Nephron progenitor cell (in vitro differentiated cells): ENCODE results near the gene RPL27A.
A peak's percentile ranks its signal among the peaks of the same experiment; 100 is the strongest.
"Not testable (repeated sequence)": the region's sequence is repeated elsewhere in the genome, so short reads cannot be mapped to it uniquely, and the experiment has no call there.

Experiments
- DNase-seq: peaks from one replicate; pipeline ENCODE4 v3.0.0; 2021
- H3K27ac Mint-ChIP-seq: 2 replicates; pipeline ENCODE4 v1.8.0; 2021; ENCODE audit warnings: mild to moderate bottlenecking, moderate library complexity, mixed read lengths
- H3K27me3 Mint-ChIP-seq: 2 replicates; pipeline ENCODE4 v1.8.0; 2021; ENCODE audit warnings: mild to moderate bottlenecking, low read depth, mixed read lengths; ENCODE audit not compliant: poor library complexity
- H3K36me3 Mint-ChIP-seq: 2 replicates; pipeline ENCODE4 v1.8.0; 2021; ENCODE audit warnings: low read depth, mixed read lengths
- H3K4me1 Mint-ChIP-seq: 2 replicates; pipeline ENCODE4 v1.8.0; 2021; ENCODE audit warnings: mixed read lengths
- H3K4me3 Mint-ChIP-seq: 2 replicates; pipeline ENCODE4 v1.8.0; 2021; ENCODE audit warnings: mild to moderate bottlenecking, moderate library complexity, mixed read lengths
- H3K9me3 Mint-ChIP-seq: 2 replicates; pipeline ENCODE4 v1.8.0; 2021; ENCODE audit warnings: mild to moderate bottlenecking, moderate library complexity, mixed read lengths
- TF ChIP-seq, protein P1 (sequence below): fragments of 200-600 bp; sonication (generic); IDR thresholded peaks from 2 replicates; pipeline ENCODE4 v1.5.0; 2021; ENCODE audit warnings: antibody characterized with exemption

RPL27A gene

DNA sequence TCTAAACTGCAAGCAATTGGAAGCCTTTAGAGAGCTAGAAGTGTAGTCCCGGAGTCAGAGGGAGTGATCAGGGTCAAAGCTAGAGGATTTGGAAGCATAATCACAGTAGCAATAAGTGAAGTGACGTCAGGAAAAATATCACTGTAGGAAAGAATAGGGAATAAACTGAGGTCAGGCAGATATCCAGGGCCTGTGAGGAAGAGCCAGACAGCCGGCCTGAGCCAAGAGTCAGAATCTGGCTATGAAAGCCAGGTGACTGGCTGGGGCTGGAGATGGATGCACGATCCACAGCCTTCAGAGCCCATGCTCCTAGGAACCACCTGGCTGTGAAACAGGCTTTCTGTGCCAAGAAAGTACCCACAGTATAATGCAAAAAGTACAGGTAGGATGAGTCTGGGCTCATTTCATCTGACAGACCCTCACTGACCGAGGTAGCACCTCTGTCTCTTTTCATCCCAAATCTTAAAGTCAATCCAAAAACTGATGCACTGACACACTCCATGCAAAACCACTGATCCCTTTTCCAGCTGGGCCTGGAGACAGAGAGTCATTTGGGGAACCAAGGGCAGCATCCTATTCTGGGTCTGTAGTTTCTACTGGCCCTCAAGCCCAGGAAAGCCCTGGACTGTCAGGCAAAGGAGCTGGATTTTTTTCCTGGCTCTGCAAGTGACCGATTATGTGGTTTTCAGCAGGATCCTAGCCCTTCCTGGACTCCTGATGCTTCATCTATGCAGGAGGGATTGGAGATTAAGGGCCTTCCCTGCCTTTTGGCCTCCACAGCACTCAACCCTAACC lies 21.4 kb upstream of the RPL27A start:
- peaks cover 5% of the 10 kb centered on the region for H3K27me3 Mint-ChIP-seq
- DNase-seq, result no peak
- no peak overlapping the region for H3K4me3 Mint-ChIP-seq
- H3K9me3 Mint-ChIP-seq, result no peaks in the 10 kb centered on the region
- no peaks in the 10 kb centered on the region for H3K36me3 Mint-ChIP-seq
- H3K27ac Mint-ChIP-seq, result no peak overlapping the region
- TF ChIP-seq, protein P1, sequence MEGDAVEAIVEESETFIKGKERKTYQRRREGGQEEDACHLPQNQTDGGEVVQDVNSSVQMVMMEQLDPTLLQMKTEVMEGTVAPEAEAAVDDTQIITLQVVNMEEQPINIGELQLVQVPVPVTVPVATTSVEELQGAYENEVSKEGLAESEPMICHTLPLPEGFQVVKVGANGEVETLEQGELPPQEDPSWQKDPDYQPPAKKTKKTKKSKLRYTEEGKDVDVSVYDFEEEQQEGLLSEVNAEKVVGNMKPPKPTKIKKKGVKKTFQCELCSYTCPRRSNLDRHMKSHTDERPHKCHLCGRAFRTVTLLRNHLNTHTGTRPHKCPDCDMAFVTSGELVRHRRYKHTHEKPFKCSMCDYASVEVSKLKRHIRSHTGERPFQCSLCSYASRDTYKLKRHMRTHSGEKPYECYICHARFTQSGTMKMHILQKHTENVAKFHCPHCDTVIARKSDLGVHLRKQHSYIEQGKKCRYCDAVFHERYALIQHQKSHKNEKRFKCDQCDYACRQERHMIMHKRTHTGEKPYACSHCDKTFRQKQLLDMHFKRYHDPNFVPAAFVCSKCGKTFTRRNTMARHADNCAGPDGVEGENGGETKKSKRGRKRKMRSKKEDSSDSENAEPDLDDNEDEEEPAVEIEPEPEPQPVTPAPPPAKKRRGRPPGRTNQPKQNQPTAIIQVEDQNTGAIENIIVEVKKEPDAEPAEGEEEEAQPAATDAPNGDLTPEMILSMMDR, result no peak
- peaks cover 38% of the 10 kb centered on the region for H3K4me1 Mint-ChIP-seq

DNA sequence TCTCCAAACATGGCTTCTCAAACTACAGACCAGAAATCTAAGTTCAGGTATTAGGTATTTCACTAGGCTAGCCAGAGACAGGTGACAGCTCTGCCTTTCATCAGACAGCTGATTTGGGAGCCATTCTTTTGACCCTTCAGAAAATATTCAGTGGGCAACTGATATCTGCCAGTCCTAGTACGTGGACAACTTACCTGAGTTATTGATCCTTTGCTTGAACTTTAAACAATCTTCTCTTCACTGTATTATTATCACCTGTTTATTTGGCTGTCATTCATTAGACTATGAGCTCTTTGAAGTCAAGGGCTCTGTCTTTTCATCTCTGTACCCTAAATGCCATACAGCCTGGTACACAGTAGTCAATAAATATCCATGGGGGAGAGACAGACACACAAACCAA lies 17.4 kb upstream of the RPL27A start:
- H3K4me3 Mint-ChIP-seq, result no peak overlapping the region
- TF ChIP-seq, protein P1, result no peak
- no peak overlapping the region for H3K27ac Mint-ChIP-seq
- H3K27me3 Mint-ChIP-seq, result peaks cover 5% of the 10 kb centered on the region
- no peaks in the 10 kb centered on the region for H3K36me3 Mint-ChIP-seq
- DNase-seq, result no peak
- H3K9me3 Mint-ChIP-seq, result no peaks in the 10 kb centered on the region
- peaks cover 26% of the 10 kb centered on the region for H3K4me1 Mint-ChIP-seq

DNA sequence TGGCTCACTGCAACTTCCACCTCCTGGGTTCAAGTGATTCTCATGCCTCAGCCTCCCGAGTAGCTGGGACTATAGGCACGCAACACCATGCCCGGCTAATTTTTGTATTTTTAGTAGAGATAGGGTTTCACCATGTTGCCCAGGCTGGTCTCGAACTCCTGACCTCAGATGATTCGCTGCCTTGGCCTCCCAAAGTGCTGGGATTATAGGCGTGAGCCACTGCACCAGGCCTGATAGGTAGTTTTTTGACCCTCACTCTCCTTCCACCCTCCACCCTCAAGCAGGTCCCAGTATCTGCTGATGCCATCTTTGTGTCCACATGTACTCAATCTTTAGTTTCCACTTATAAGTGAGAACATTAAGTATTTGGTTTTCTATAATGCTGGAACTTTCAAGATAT lies 12.5 kb upstream of the RPL27A start:
- peaks cover 23% of the 10 kb centered on the region for H3K4me1 Mint-ChIP-seq
- DNase-seq, H3K36me3 Mint-ChIP-seq, H3K9me3 Mint-ChIP-seq, H3K4me3 Mint-ChIP-seq, H3K27ac Mint-ChIP-seq, H3K27me3 Mint-ChIP-seq: not testable (repeated sequence)

DNA sequence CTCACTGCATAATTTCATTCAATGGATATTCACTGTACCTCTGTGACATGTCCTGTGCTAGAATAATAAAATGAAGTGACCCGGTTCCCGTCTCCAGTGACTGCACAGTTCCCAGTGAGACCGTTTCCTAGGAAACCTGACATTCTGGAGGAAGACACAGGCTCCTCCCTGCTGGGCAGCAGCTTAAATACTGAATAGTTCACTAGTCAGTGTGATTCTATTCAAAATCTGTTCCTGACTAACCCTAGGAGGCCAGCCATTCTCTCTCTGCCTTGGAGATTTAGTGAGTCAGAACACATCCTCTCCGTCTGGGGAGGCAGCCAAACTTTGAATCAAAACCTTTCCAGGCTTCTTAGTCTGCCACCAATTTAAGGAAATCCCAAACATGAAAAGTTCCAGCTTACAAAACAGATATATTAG lies 11.4 kb upstream of the RPL27A start:
- TF ChIP-seq, protein P1, result no peak
- Mint-ChIP-seq H3K36me3 (no peaks in the 10 kb centered on the region), H3K27ac (peak overlapping the region; percentile 98), H3K9me3 (no peaks in the 10 kb centered on the region), H3K4me1 (peaks cover 25% of the 10 kb centered on the region), H3K4me3 (peak overlapping the region; percentile 56), H3K27me3 (no peaks in the 10 kb centered on the region)
- peak; percentile 53 for DNase-seq

DNA sequence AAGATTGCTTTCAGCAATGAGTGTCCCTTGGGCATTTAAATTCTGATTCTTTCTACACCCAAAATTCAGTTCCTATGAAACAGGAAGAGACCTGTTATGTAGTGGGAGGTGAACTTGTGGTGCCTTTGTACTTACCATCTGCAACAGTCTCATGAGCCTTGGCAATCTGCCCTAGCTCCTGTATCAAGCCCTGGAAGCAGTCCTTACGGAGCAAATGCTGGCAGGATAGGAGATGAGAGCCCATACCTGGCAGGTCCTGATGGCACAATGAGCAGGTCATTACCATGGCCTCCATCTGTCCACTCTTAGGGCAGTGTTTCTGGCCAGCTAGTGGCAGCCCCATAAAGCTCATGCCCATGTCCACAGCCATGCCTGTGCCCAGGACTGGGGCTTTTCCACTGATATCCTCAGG lies 10.9 kb upstream of the RPL27A start:
- H3K27ac Mint-ChIP-seq, result peak overlapping the region; percentile 98
- TF ChIP-seq, protein P1, result no peak
- H3K9me3 Mint-ChIP-seq, result no peaks in the 10 kb centered on the region
- no peak for DNase-seq
- peaks cover 29% of the 10 kb centered on the region for H3K4me1 Mint-ChIP-seq
- H3K36me3 Mint-ChIP-seq, result no peaks in the 10 kb centered on the region
- H3K4me3 Mint-ChIP-seq, result peak overlapping the region; percentile 56
- no peaks in the 10 kb centered on the region for H3K27me3 Mint-ChIP-seq

DNA sequence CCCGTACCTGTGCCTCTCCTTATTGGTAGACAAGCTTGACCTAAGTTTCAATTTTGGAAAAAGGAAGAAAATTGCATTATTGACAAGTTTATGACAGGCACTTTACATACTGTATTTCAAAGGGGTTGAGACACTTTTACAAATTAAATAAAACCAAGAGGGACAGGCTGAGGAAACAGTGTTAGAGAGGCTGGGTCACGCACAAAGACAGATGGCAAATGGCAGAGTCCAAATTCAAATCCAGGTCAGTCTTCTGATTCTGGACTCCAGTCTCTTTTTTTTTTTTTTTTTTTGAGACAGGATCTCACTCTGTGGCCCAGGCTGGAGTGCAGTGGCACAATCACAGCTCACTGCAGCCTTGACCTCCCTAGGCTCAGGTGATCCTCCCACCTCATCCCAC lies 10.2 kb upstream of the RPL27A start:
- no peaks in the 10 kb centered on the region for H3K36me3 Mint-ChIP-seq
- no peak for DNase-seq
- H3K4me3 Mint-ChIP-seq, result no peak overlapping the region
- H3K27me3 Mint-ChIP-seq, result no peaks in the 10 kb centered on the region
- peak overlapping the region; percentile 98 for H3K27ac Mint-ChIP-seq
- TF ChIP-seq, protein P1, result no peak
- H3K4me1 Mint-ChIP-seq, result peaks cover 31% of the 10 kb centered on the region
- no peaks in the 10 kb centered on the region for H3K9me3 Mint-ChIP-seq
